A549 (cell line): ENCODE results near the gene KAT6B. TPM values are rescaled to one million over a fixed set of nuclear protein-coding genes. Genes with fewer than 3 reads are reported as not detected.

Source experiments
- ATAC-seq, 2 experiments: fragments of 200-7000 bp in 1 of 2; fragments of >200 bp in 1 of 2; cut with Nextera tagmentation in 1 of 2; cut with Tn5 transposase in 1 of 2; 3 replicates each; pipeline versions ENCODE4 v1.8.0 to v1.9.1; 2018 to 2020; ENCODE audit warnings: mild to moderate bottlenecking in 1 of 2, moderate library complexity in 1 of 2
- CTCF ChIA-PET: fragments of 300-600 bp; sonication (Branson Sonifier 250); formaldehyde crosslinking; extraction: SDS; loops from one replicate; lab custom pipeline; 2021; ENCODE audit warnings: antibody characterized with exemption, inconsistent platforms; lab: Yijun Ruan, JAX
- POLR2A ChIA-PET: fragments of 350-600 bp; formaldehyde crosslinking; extraction: SDS; loops from one replicate; lab custom pipeline; 2021; ENCODE audit warnings: antibody characterized with exemption, inconsistent platforms; lab: Yijun Ruan, JAX
- DNase-seq, 2 experiments: peaks; one replicate each; pipeline versions ENCODE4 v3.0.0 to v3.0.0-alpha.2; 2011 to 2016; ENCODE audit warnings: low read depth in 1 of 2, low spot score in 1 of 2
- FAIRE-seq: peaks from 2 replicates; lab custom pipeline; 2011; peaks lifted over from hg19 to GRCh38; lab: Jason Lieb, UNC
- H3K27ac ChIP-seq, 2 experiments: fragments of >200 bp; sonication (Bioruptor Twin); formaldehyde crosslinking; 3 replicates each; pipeline ENCODE4 v1.5.1; 2016 to 2017
- H3K4me1 ChIP-seq: fragments of >200 bp; sonication (Bioruptor Twin); formaldehyde crosslinking; 3 replicates; pipeline ENCODE4 v1.6.1; 2016
- H3K4me2 ChIP-seq: fragments of >200 bp; sonication (Bioruptor Twin); formaldehyde crosslinking; 3 replicates; pipeline ENCODE4 v1.6.1; 2016
- H3K4me3 ChIP-seq: fragments of >200 bp; sonication (Bioruptor Twin); formaldehyde crosslinking; 3 replicates; pipeline ENCODE4 v1.5.1; 2016
- H3K9me3 ChIP-seq: fragments of >200 bp; sonication (Bioruptor Twin); formaldehyde crosslinking; 3 replicates; pipeline ENCODE4 v1.6.1; 2016
- CBX2 ChIP-seq: fragments of 200-600 bp; sonication (generic); IDR thresholded peaks from 2 replicates; pipeline ENCODE4 v1.6.1; 2016; ENCODE audit warnings: low read depth, mild to moderate bottlenecking, borderline replicate concordance
- CBX8 ChIP-seq: fragments of 200-600 bp; sonication (generic); IDR thresholded peaks from 2 replicates; pipeline ENCODE4 v1.6.1; 2016
- CEBPB ChIP-seq, 2 experiments: fragments of >200 bp in 1 of 2; sonication (Bioruptor Twin) in 1 of 2; formaldehyde crosslinking in 1 of 2; IDR thresholded peaks; 2 replicates each; pipeline ENCODE4 v1.6.1; 2012 to 2016
- ESRRA ChIP-seq: fragments of 150-350 bp; IDR thresholded peaks from 2 replicates; pipeline ENCODE4 v1.6.1; 2014; ENCODE audit warnings: mild to moderate bottlenecking, low read length, borderline replicate concordance
- FOSB ChIP-seq: fragments of 250-450 bp; sonication (Bioruptor Pico); IDR thresholded peaks from 2 replicates; pipeline ENCODE4 v1.5.0; 2020; ENCODE audit warnings: mild to moderate bottlenecking, moderate library complexity
- FOXS1 ChIP-seq: fragments of 250-450 bp; sonication (Bioruptor Pico); IDR thresholded peaks from 2 replicates; pipeline ENCODE4 v1.5.0; 2020; ENCODE audit warnings: mild to moderate bottlenecking, moderate library complexity
- HDAC2 ChIP-seq: fragments of 200-600 bp; sonication (generic); IDR thresholded peaks from 2 replicates; pipeline ENCODE4 v1.6.1; 2016
- HOXA7 ChIP-seq: fragments of 250-450 bp; sonication (Bioruptor Pico); IDR thresholded peaks from 2 replicates; pipeline ENCODE4 v1.5.0; 2020; ENCODE audit warnings: mild to moderate bottlenecking, moderate library complexity
- HOXB13 ChIP-seq: fragments of 250-450 bp; sonication (Bioruptor Pico); IDR thresholded peaks from 2 replicates; pipeline ENCODE4 v1.5.0; 2020; ENCODE audit warnings: low read depth, mild to moderate bottlenecking, moderate library complexity
- JUN ChIP-seq, 2 experiments: fragments of >200 bp; sonication (Bioruptor Twin); formaldehyde crosslinking; IDR thresholded peaks; 2 replicates in 1 of 2; 3 replicates in 1 of 2; pipeline ENCODE4 v1.6.1; 2016 to 2017
- KDM1A ChIP-seq: fragments of 200-600 bp; sonication (generic); IDR thresholded peaks from 2 replicates; pipeline ENCODE4 v1.6.1; 2016; ENCODE audit warnings: low read depth, mild to moderate bottlenecking
- KDM5A ChIP-seq: fragments of 200-600 bp; sonication (generic); IDR thresholded peaks from 2 replicates; pipeline ENCODE4 v1.6.1; 2016; ENCODE audit warnings: antibody characterized with exemption, mild to moderate bottlenecking
- NPAS2 ChIP-seq: fragments of 250-450 bp; sonication (Bioruptor Pico); IDR thresholded peaks from 2 replicates; pipeline ENCODE4 v1.8.0; 2022; ENCODE audit warnings: mild to moderate bottlenecking, moderate library complexity, borderline replicate concordance
- PHF8 ChIP-seq: fragments of 200-600 bp; sonication (generic); IDR thresholded peaks from 2 replicates; pipeline ENCODE4 v1.6.1; 2016; ENCODE audit warnings: low read depth, mild to moderate bottlenecking, antibody characterized with exemption, moderate library complexity, borderline replicate concordance
- POLR2AphosphoS2 ChIP-seq: conservative IDR thresholded peaks from 2 replicates; pipeline ENCODE4 v1.6.1; 2012; ENCODE audit warnings: low read length, improper control_type of control experiment, inconsistent platforms
- RAD21 ChIP-seq, 2 experiments: fragments of >200 bp in 1 of 2; sonication (Bioruptor Twin) in 1 of 2; formaldehyde crosslinking in 1 of 2; IDR thresholded peaks in 1 of 2; conservative IDR thresholded peaks in 1 of 2; 2 replicates in 1 of 2; 3 replicates in 1 of 2; pipeline ENCODE4 v1.6.1; 2012 to 2018; ENCODE audit warnings: inconsistent platforms in 1 of 2
- RNF2 ChIP-seq: fragments of 200-600 bp; sonication (generic); IDR thresholded peaks from 2 replicates; pipeline ENCODE4 v1.6.1; 2016; ENCODE audit warnings: low read depth, mild to moderate bottlenecking, antibody characterized with exemption, moderate library complexity, borderline replicate concordance
- SMC3 ChIP-seq: fragments of >200 bp; sonication (Bioruptor Twin); formaldehyde crosslinking; IDR thresholded peaks from 3 replicates; pipeline ENCODE4 v1.6.1; 2018; ENCODE audit warnings: inconsistent platforms
- SREBF2 ChIP-seq: fragments of 450-650 bp; IDR thresholded peaks from 2 replicates; pipeline ENCODE4 v1.6.1; 2014; ENCODE audit warnings: mild to moderate bottlenecking, moderate library complexity
- TFCP2L1 ChIP-seq: fragments of 250-450 bp; sonication (Bioruptor Pico); IDR thresholded peaks from 2 replicates; pipeline ENCODE4 v1.5.0; 2021; ENCODE audit warnings: mild to moderate bottlenecking
- ZC3H11A ChIP-seq: fragments of 450-650 bp; IDR thresholded peaks from 2 replicates; pipeline ENCODE4 v1.6.1; 2014; ENCODE audit warnings: antibody characterized with exemption, mild to moderate bottlenecking
- WGBS: methylation state at CpG from one replicate; pipeline ENCODE4 v1.1.6; 2017; ENCODE audit errors: missing lambda C conversion rate; 5-methylcytosine and 5-hydroxymethylcytosine counted together
- polyA plus RNA-seq, 4 experiments: library from polyadenylated mRNA; depleted of rRNA in 3 of 4; stranded (reverse); fragments of >200 nt; fragmentation: RNase III in 1 of 4; extraction: RNeasy Plus Mini Kit Qiagen cat#74134 plus additional on column Dnase treatment in 1 of 4; gene quantifications; 2 replicates in 3 of 4; 3 replicates in 1 of 4; pipeline ENCODE4 v1.2.3, GENCODE V29; 2011 to 2017
- TF ChIP-seq, protein P1 (sequence below): fragments of 200-600 bp; sonication (generic); IDR thresholded peaks from 2 replicates; pipeline ENCODE4 v1.6.1; 2016; ENCODE audit warnings: antibody characterized with exemption, mild to moderate bottlenecking, moderate library complexity

Gene KAT6B
- polyA plus RNA-seq, 2 of the 4 experiments (the other 2 are of a cell fraction) = 5.6 to 5.7 TPM

DNA sequence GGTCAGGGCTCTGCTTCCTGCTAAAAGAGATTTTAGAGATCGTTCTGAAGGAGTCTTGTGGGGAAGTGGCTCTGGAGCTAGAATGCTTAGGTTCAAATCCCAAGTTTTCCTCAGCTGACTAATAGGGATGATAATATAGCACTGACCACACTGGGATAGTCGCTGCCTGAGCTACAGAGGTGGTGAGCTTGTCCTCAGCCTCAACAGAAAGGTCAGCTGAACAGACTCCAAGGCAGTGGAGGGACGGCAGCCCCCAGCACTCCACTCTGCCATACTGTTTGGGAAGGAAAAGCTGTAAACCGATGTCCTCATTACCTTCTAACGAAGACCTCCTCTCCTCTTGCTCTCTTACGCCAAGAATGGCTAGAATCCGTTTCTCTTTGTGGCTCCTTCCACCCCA is 36.2 kb downstream of the KAT6B start (continued):
- TF ChIP-seq, protein P1, sequence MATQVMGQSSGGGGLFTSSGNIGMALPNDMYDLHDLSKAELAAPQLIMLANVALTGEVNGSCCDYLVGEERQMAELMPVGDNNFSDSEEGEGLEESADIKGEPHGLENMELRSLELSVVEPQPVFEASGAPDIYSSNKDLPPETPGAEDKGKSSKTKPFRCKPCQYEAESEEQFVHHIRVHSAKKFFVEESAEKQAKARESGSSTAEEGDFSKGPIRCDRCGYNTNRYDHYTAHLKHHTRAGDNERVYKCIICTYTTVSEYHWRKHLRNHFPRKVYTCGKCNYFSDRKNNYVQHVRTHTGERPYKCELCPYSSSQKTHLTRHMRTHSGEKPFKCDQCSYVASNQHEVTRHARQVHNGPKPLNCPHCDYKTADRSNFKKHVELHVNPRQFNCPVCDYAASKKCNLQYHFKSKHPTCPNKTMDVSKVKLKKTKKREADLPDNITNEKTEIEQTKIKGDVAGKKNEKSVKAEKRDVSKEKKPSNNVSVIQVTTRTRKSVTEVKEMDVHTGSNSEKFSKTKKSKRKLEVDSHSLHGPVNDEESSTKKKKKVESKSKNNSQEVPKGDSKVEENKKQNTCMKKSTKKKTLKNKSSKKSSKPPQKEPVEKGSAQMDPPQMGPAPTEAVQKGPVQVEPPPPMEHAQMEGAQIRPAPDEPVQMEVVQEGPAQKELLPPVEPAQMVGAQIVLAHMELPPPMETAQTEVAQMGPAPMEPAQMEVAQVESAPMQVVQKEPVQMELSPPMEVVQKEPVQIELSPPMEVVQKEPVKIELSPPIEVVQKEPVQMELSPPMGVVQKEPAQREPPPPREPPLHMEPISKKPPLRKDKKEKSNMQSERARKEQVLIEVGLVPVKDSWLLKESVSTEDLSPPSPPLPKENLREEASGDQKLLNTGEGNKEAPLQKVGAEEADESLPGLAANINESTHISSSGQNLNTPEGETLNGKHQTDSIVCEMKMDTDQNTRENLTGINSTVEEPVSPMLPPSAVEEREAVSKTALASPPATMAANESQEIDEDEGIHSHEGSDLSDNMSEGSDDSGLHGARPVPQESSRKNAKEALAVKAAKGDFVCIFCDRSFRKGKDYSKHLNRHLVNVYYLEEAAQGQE = no peak
- TF ChIP-seq NPAS2 (CRISPR knock-in tag) (no peak), POLR2AphosphoS2 (no peak), ZC3H11A (no peak), FOXS1 (no peak), RAD21 (conservative IDR thresholded peaks at IDR 0.05 in 1 of 2, IDR thresholded peaks at IDR 0.05 in 1 of 2) (no peak), HOXA7 (no peak)

DNA sequence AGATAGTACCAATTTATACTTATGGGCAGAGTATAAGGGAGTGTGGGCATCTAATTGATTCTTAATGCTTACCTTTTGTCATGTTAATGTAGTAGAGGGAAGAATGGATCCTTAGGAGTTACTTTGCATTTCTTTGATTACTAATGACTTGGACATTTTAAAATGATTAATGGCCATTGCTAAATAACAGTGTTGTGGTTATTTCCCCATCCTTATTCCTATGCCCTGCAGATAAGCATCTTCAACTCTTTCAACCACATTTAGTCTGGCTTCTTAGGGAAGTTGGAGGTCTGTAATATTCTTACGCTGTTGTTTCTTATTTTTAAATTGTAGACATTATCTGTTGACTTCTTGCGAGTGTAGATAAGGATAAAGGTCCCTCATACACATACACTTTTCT is 37.2 kb downstream of the KAT6B start:
- H3K4me3 ChIP-seq = no peak overlapping the region
- TF ChIP-seq HOXB13 (CRISPR knock-in tag) = no peak
- TF ChIP-seq ESRRA = no peak
- TF ChIP-seq KDM5A = no peak
- no peak for TF ChIP-seq ZC3H11A
- H3K4me2 ChIP-seq = no peak overlapping the region
- H3K27ac ChIP-seq = no peak overlapping the region
- DNase-seq (no peak), FAIRE-seq (no peak), ATAC-seq (no peak)
- 93% methylated on average over 2 of the region's 2 CpGs for WGBS
- CTCF ChIA-PET = interaction anchor here (1.0 kb wide), 1 partner anchor 8 kb away, joined by 3 read pairs; no protein-coding TSS in a partner anchor
- POLR2A ChIA-PET = no interaction called here
- no peaks in the 10 kb centered on the region for H3K9me3 ChIP-seq
- peaks cover 8% of the 10 kb centered on the region; the same call in 1 of the 3 replicates for H3K4me1 ChIP-seq

DNA sequence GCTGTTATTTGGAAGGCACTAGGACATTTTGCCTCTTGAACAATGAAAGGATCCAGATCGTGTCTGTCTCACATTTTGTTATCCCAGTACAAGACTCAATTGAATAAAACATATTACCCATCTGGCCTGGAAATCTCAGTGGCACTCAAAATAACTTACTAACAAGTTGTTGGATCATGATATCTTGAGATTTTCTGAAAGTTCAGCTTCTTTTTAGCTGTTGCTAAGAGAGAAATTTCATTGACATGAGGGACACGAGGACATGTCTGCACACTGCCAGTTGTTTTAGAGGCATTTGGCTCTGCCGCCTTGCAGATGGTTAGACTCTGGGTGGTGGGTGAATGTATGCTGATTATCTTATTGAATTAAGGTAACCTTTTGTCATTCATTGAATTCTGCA is 41.0 kb downstream of the KAT6B start:
- peaks cover 6% of the 10 kb centered on the region; the same call in 1 of the 3 replicates for H3K4me1 ChIP-seq
- POLR2A ChIA-PET = no interaction called here
- no peak for DNase-seq
- TF ChIP-seq CEBPB (IDR thresholded peaks at IDR 0.05) = no peak
- no peak for ATAC-seq
- H3K4me3 ChIP-seq = no peak overlapping the region
- 93% methylated on average over 3 of the region's 3 CpGs for WGBS
- FAIRE-seq = no peak
- no peaks in the 10 kb centered on the region for H3K9me3 ChIP-seq
- H3K4me2 ChIP-seq = no peak overlapping the region
- no peak overlapping the region for H3K27ac ChIP-seq
- CTCF ChIA-PET = interaction anchor here (2.5 kb wide), 1 partner anchor 22 kb away, joined by 5 read pairs; no protein-coding TSS in a partner anchor

DNA sequence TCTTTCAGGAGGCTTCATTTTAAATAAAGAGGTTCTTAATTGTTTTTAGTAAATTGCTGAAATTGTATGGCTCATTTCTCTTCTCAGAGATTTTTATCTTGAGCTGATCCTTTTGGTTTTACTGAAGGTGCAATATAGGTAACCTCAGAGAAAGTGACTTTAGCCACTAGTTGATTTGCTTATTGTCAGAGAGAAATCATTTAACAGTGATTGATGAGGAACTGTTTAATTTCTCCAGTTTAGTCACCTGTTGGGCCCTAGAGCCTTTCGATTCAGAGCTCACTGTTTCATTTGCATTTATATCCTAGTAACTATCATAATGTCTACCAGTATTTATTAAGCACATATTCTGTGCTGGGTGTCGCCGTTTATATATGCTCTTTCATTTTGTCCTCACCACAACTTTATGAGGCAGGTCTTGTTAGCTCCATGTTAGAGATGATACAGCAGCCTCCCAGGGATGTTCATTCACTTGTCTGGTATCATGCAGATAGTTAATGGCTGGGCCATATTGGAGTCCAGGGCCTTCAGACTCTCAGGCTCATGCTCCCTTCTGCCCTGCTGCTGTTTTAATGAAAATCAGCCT is 42.1 kb downstream of the KAT6B start:
- peaks cover 6% of the 10 kb centered on the region; the same call in 1 of the 3 replicates for H3K4me1 ChIP-seq
- no peak overlapping the region for H3K4me2 ChIP-seq
- no peak for TF ChIP-seq CBX8
- no peak for TF ChIP-seq SMC3
- no peak for TF ChIP-seq POLR2AphosphoS2
- no peaks in the 10 kb centered on the region for H3K9me3 ChIP-seq
- ATAC-seq = no peak
- ChIA-PET CTCF (interaction anchor here (0.5 to 2.5 kb wide), 5 partner anchors 18 to 151 kb away, joined by 3 to 5 read pairs (median 3); no protein-coding TSS in a partner anchor), POLR2A (no interaction called here)
- no peak for FAIRE-seq
- no peak overlapping the region for H3K4me3 ChIP-seq
- H3K27ac ChIP-seq = no peak overlapping the region
- 91% methylated on average over 3 of the region's 3 CpGs for WGBS
- DNase-seq = no peak

DNA sequence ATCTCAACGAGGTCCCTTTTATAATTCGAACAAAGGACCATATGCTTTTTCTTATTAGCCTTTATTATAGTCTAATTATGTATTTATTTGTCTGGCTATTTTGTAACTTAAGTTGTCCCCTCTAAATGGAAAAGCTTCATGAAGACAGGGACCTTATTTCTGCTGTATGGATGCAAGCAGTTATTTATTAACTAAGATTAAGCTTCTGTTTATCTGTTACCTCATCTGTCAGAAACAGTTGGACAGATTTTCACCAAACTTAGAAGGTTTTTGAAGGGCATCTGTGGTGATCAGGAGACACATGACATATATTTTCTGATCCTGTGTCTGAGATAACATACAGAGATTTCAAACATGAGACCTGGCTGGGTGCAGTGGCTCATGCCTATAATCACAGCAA is 43.2 kb downstream of the KAT6B start:
- ChIA-PET CTCF (no interaction called here), POLR2A (no interaction called here)
- no peaks in the 10 kb centered on the region for H3K9me3 ChIP-seq

More for the DNA sequence above, 43.2 kb downstream of the KAT6B start:
- TF ChIP-seq RNF2 = no peak
- TF ChIP-seq TFCP2L1 (CRISPR knock-in tag) = no peak
- no peak for TF ChIP-seq SREBF2
- no peak for TF ChIP-seq KDM1A
- TF ChIP-seq CBX2 = no peak
- TF ChIP-seq NPAS2 (CRISPR knock-in tag) = no peak
- no peak for TF ChIP-seq PHF8
- TF ChIP-seq SMC3 = no peak
- no peak for TF ChIP-seq JUN (IDR thresholded peaks at IDR 0.05)
- TF ChIP-seq FOSB (CRISPR knock-in tag) = no peak
- TF ChIP-seq HDAC2 = no peak
- no peak for TF ChIP-seq ZC3H11A
- 82% methylated on average over 2 of the region's 2 CpGs for WGBS
- Histone ChIP-seq H3K4me3 (no peak overlapping the region), H3K27ac (no peak overlapping the region), H3K4me2 (no peak overlapping the region), H3K4me1 (peaks cover 6% of the 10 kb centered on the region; the same call in 1 of the 3 replicates)
- no peak for DNase-seq
- no peak for FAIRE-seq
- ATAC-seq = no peak
